Loucy (cell line): ENCODE measurements around the gene COG3.

Experiments used
- H2AFZ ChIP-seq: fragments of 200-600 bp; sonication (generic); 2 replicates; pipeline ENCODE4 v1.6.0; 2016; ENCODE audit warnings: antibody characterized with exemption, mild to moderate bottlenecking, low read length, moderate library complexity
- H3F3A ChIP-seq: fragments of 200-600 bp; 2 replicates; pipeline ENCODE4 v1.6.0; 2016; ENCODE audit warnings: antibody characterized with exemption, low read depth, mild to moderate bottlenecking
- H3K27me3 ChIP-seq: fragments of 200-600 bp; sonication (generic); 2 replicates; pipeline ENCODE4 v1.6.1; 2014; ENCODE audit warnings: low read length, mild to moderate bottlenecking; ENCODE audit not compliant: insufficient read depth, poor library complexity, severe bottlenecking
- H3K36me3 ChIP-seq: fragments of 200-600 bp; sonication (generic); 2 replicates; pipeline ENCODE4 v1.6.1; 2016; ENCODE audit warnings: low read length; ENCODE audit not compliant: insufficient read depth
- H3K4me1 ChIP-seq: fragments of 200-600 bp; sonication (generic); 2 replicates; pipeline ENCODE4 v1.5.1; 2014; ENCODE audit warnings: low read length, mild to moderate bottlenecking; ENCODE audit not compliant: insufficient read depth, poor library complexity, severe bottlenecking
- H3K4me2 ChIP-seq: fragments of 200-600 bp; sonication (generic); 2 replicates; pipeline ENCODE4 v1.6.0; 2014; ENCODE audit warnings: antibody characterized with exemption, low read length, low read depth, mild to moderate bottlenecking; ENCODE audit not compliant: poor library complexity, severe bottlenecking
- H3K4me3 ChIP-seq: fragments of 200-600 bp; sonication (generic); 2 replicates; pipeline ENCODE4 v1.5.1; 2014; ENCODE audit warnings: low read length, mild to moderate bottlenecking, mixed read lengths; ENCODE audit not compliant: poor library complexity, severe bottlenecking
- H3K79me2 ChIP-seq: fragments of 200-600 bp; sonication (generic); 2 replicates; pipeline ENCODE4 v1.6.1; 2014; ENCODE audit warnings: low read length; ENCODE audit not compliant: insufficient read depth
- H3K9ac ChIP-seq: fragments of 200-600 bp; sonication (generic); 2 replicates; pipeline ENCODE4 v1.6.0; 2014; ENCODE audit warnings: mild to moderate bottlenecking, low read depth, low read length, moderate library complexity; ENCODE audit not compliant: poor library complexity, severe bottlenecking
- H3K9me2 ChIP-seq: fragments of 200-600 bp; sonication (generic); replicated peaks from 2 replicates; pipeline ENCODE4 v1.6.1; 2016; ENCODE audit warnings: low read depth, low read length, mixed read lengths
- H3K9me3 ChIP-seq: fragments of 200-600 bp; sonication (generic); 2 replicates; pipeline ENCODE4 v1.6.1; 2014; ENCODE audit warnings: mild to moderate bottlenecking, antibody characterized with exemption, low read length, low read depth; ENCODE audit not compliant: insufficient read depth
- H4K20me1 ChIP-seq: fragments of 200-600 bp; sonication (generic); 2 replicates; pipeline ENCODE4 v1.6.0; 2014; ENCODE audit warnings: antibody characterized with exemption, low read length, mild to moderate bottlenecking; ENCODE audit not compliant: insufficient read depth, poor library complexity, severe bottlenecking
- EZH2phosphoT487 ChIP-seq: fragments of 200-600 bp; IDR thresholded peaks from 2 replicates; pipeline ENCODE4 v1.6.1; 2018; ENCODE audit warnings: antibody characterized with exemption, mild to moderate bottlenecking, moderate library complexity, borderline replicate concordance
- TF ChIP-seq, protein P1 (sequence below): fragments of 200-600 bp; sonication (generic); conservative IDR thresholded peaks from 2 replicates; pipeline ENCODE4 v1.5.1; 2014; ENCODE audit warnings: mild to moderate bottlenecking, antibody characterized with exemption, low read length

COG3 gene

DNA sequence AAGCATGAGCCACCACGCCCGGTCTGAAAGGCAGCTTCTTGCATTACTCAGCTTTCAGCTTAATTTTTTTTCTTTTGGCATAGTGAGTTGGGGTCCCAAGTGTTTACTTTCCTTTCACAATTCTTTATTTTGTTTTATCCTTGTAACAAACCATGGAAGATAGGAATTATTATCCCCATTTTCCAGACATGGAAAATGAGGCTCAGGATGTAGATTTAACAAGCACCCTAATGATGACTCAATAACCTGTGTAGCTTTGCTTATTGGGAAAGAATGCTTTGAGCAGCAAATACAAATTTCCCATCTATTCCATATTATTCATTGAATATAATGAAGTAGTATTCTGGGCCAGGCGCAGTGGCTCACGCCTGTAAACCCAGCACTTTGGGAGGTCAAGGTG lies 13.5 kb upstream of the COG3 start:
- H3K9me2 ChIP-seq, result no peaks in the 10 kb centered on the region
- no peak overlapping the region for H2AFZ ChIP-seq
- H3F3A ChIP-seq, result no peaks in the 10 kb centered on the region
- no peaks in the 10 kb centered on the region for H3K36me3 ChIP-seq
- no peaks in the 10 kb centered on the region for H3K27me3 ChIP-seq
- H4K20me1 ChIP-seq, result no peaks in the 10 kb centered on the region
- no peak overlapping the region for H3K9ac ChIP-seq
- H3K4me3 ChIP-seq, result no peak overlapping the region
- H3K79me2 ChIP-seq, result no peaks in the 10 kb centered on the region
- no peaks in the 10 kb centered on the region for H3K9me3 ChIP-seq
- TF ChIP-seq, protein P1, sequence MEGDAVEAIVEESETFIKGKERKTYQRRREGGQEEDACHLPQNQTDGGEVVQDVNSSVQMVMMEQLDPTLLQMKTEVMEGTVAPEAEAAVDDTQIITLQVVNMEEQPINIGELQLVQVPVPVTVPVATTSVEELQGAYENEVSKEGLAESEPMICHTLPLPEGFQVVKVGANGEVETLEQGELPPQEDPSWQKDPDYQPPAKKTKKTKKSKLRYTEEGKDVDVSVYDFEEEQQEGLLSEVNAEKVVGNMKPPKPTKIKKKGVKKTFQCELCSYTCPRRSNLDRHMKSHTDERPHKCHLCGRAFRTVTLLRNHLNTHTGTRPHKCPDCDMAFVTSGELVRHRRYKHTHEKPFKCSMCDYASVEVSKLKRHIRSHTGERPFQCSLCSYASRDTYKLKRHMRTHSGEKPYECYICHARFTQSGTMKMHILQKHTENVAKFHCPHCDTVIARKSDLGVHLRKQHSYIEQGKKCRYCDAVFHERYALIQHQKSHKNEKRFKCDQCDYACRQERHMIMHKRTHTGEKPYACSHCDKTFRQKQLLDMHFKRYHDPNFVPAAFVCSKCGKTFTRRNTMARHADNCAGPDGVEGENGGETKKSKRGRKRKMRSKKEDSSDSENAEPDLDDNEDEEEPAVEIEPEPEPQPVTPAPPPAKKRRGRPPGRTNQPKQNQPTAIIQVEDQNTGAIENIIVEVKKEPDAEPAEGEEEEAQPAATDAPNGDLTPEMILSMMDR, result no peak
- TF ChIP-seq EZH2phosphoT487, result no peak
- no peak overlapping the region for H3K4me2 ChIP-seq
- no peaks in the 10 kb centered on the region for H3K4me1 ChIP-seq

DNA sequence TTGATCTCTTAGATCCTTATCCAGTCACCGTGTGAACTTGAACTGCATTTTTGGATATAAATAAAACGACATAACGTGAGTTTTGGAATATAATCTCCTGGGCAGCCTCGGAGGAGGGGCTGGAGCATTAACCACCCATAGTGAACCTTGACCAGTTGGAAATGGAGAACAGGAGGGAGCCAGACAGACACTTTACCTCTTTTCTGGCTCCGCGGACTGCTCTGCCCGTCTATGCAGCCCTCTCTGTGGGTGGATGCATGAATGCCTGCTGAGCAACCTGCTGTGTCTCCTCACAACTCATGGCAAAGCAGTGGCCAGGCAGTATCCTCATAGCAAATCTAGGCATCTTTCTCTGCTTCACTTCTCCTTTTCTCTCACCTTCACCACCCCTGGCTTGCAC lies 10.5 kb upstream of the COG3 start:
- no peaks in the 10 kb centered on the region for H3K79me2 ChIP-seq
- no peak for TF ChIP-seq EZH2phosphoT487
- TF ChIP-seq, protein P1, result no peak
- no peaks in the 10 kb centered on the region for H3K27me3 ChIP-seq
- H2AFZ ChIP-seq, result no peak overlapping the region
- no peak overlapping the region for H3K4me2 ChIP-seq
- H3K4me1 ChIP-seq, result no peaks in the 10 kb centered on the region
- H3K4me3 ChIP-seq, result no peak overlapping the region
- H3K9me3 ChIP-seq, result peaks cover 16% of the 10 kb centered on the region; the same call in 1 of the 2 replicates
- no peak overlapping the region for H3K9ac ChIP-seq
- no peaks in the 10 kb centered on the region for H3K9me2 ChIP-seq
- no peaks in the 10 kb centered on the region for H3F3A ChIP-seq
- no peaks in the 10 kb centered on the region for H3K36me3 ChIP-seq
- H4K20me1 ChIP-seq, result no peaks in the 10 kb centered on the region

DNA sequence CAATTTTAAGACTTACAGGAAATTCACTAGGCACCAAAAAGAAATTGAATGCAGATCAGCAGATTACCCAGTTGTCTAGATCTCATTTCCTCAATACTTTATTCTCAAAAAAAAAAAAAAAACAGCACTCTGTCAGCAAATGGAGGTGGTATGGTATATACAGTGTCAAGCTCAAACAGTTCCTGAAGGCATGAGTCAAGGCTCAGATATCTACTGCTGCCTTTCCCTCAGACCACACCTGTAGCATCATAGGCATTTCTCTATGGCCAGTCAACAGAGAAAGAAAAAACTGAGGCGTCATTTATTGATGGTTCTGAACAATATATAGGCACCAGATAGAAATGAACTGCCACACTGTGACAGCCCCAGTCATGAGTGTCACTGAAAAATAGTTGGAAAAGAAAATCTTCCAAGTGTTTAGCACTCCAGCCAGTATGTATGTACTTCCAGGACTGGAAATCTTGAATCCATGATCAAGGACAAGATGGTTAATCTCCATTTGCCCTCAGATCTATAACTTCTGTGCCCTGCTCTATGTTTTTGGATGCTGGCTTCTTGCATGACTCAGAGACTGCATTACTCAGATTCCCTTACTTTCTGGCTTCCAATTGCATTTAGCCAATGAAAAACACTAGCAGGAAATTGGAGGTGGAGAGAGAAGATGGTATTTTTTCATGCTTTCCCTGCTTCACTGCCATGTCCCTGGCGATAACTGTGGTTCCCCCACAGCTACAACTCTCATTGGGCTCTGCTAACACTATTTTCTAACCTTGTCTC lies 8.4 kb upstream of the COG3 start:
- Histone ChIP-seq H3K4me2 (no peak overlapping the region), H3K9me3 (peaks cover 20% of the 10 kb centered on the region), H3K4me1 (no peaks in the 10 kb centered on the region), H3K27me3 (no peaks in the 10 kb centered on the region), H2AFZ (no peak overlapping the region), H4K20me1 (no peaks in the 10 kb centered on the region), H3K36me3 (no peaks in the 10 kb centered on the region), H3K9me2 (no peaks in the 10 kb centered on the region), H3F3A (no peaks in the 10 kb centered on the region), H3K9ac (no peak overlapping the region), H3K79me2 (no peaks in the 10 kb centered on the region), H3K4me3 (no peak overlapping the region)
- TF ChIP-seq, protein P1, result no peak
- TF ChIP-seq EZH2phosphoT487, result no peak
